ENCODE data around the gene YES1. TPM values are rescaled to one million over a fixed set of nuclear protein-coding genes. Genes with fewer than 3 reads are reported as not detected.

YES1 gene
- total RNA-seq, 4 donors from 2014 or later: 49.4 to 128 (median 96.0) TPM

GRCh38 chr18:849021-849420 is 37.0 kb upstream of the YES1 start:
- TF ChIP-seq, protein P1, sequence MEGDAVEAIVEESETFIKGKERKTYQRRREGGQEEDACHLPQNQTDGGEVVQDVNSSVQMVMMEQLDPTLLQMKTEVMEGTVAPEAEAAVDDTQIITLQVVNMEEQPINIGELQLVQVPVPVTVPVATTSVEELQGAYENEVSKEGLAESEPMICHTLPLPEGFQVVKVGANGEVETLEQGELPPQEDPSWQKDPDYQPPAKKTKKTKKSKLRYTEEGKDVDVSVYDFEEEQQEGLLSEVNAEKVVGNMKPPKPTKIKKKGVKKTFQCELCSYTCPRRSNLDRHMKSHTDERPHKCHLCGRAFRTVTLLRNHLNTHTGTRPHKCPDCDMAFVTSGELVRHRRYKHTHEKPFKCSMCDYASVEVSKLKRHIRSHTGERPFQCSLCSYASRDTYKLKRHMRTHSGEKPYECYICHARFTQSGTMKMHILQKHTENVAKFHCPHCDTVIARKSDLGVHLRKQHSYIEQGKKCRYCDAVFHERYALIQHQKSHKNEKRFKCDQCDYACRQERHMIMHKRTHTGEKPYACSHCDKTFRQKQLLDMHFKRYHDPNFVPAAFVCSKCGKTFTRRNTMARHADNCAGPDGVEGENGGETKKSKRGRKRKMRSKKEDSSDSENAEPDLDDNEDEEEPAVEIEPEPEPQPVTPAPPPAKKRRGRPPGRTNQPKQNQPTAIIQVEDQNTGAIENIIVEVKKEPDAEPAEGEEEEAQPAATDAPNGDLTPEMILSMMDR (IDR thresholded peaks at IDR 0.05): no peak
- no peak for TF ChIP-seq POLR2A (IDR thresholded peaks at IDR 0.05)
- no peak for TF ChIP-seq EP300 (IDR thresholded peaks at IDR 0.05; ENCODE audit: low read depth)
- no peak for TF ChIP-seq POLR2AphosphoS5 (IDR thresholded peaks at IDR 0.05)
- H3K4me3 ChIP-seq: no peak overlapping the region
- WGBS, 2 donors (ENCODE audit: low coverage in 1 of 2): 77 to 83% methylated on average over 1 to 4 of the region's 4 CpGs
- no peaks in the 10 kb centered on the region for H3K9me3 ChIP-seq
- no peaks in the 10 kb centered on the region for H3K36me3 ChIP-seq
- H3K4me1 ChIP-seq: peaks cover 0 to 19% (median 5%) of the 10 kb centered on the region in 4 donors
- H3K27me3 ChIP-seq: no peaks in the 10 kb centered on the region
- H3K27ac ChIP-seq: peak overlapping the region in 1 of 4 donors; percentile 71
- in situ Hi-C loops (cut with MboI; ENCODE audit: low pct_ligation_motif_present in 1 of 4, low pct_unique_long_range_greater_than_20kb in 1 of 4, low sequenced_read_pairs in 3 of 4): no loop called here
- intact Hi-C loops (cut with DNase I; ENCODE audit: low total_unique reads): no loop called here
- DNase-seq: no peak

- peak overlapping the region; percentile 39 to 76 (median 68) for H3K27ac ChIP-seq
- peaks cover 0 to 19% (median 5%) of the 10 kb centered on the region in 4 donors for H3K4me1 ChIP-seq
- H3K9me3 ChIP-seq: no peaks in the 10 kb centered on the region
- peak; percentile 80 for DNase-seq
- no peaks in the 10 kb centered on the region for H3K36me3 ChIP-seq
- H3K4me3 ChIP-seq: no peak overlapping the region
- 72 to 80% methylated on average over 1 to 8 of the region's 8 CpGs for WGBS, 2 donors (ENCODE audit: low coverage in 1 of 2)
- TF ChIP-seq EP300 (IDR thresholded peaks at IDR 0.05; ENCODE audit: low read depth) (no peak), POLR2AphosphoS5 (IDR thresholded peaks at IDR 0.05) (peak in 2 of 3 donors; percentile 36 to 40)
- no peaks in the 10 kb centered on the region for H3K27me3 ChIP-seq
- in situ Hi-C loops (cut with MboI; ENCODE audit: low pct_ligation_motif_present in 1 of 4, low pct_unique_long_range_greater_than_20kb in 1 of 4, low sequenced_read_pairs in 3 of 4) (no loop called here), intact Hi-C loops (cut with DNase I; ENCODE audit: low total_unique reads) (no loop called here)
These were observed 36.2 kb upstream of the YES1 start for GRCh38 chr18:848062-848861.

DNA sequence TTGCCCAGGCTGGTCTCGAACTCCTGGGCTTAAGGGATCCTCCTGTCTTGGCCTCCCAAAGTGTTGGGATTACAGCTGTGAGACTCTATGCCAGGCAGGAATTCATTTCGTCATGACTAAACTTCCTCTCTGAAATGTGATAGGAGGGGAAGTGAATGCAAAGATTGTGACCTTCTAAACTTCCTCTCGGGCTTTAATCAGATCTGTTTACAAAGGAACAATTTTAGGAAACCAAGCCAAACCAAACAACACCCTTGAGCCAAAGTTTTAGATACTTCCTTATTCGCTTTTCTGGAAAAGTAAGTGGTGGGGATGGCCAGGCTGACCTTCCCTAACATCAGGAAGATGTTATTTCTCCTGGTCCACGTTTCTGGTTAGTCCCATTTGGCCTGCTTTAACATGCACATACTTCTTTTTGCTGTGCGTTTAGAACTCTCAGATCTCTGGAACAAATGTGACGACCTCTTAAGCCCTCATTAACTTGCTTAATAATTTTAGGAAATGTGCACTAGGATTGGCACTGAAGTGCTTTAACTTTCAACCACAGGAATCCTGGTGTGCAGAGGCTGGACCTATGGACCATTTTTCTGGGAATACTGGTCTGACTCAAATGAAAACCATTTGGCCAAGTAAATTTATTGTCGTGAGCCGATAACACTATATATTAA is 33.2 kb upstream of the YES1 start:
- peak in 1 of 3 donors; percentile 15 for TF ChIP-seq POLR2AphosphoS5 (IDR thresholded peaks at IDR 0.05)
- TF ChIP-seq, protein P1 (IDR thresholded peaks at IDR 0.05): no peak
- H3K27ac ChIP-seq: peak overlapping the region in 1 of 4 donors; percentile 3
- WGBS, 2 donors (ENCODE audit: low coverage in 1 of 2): 31 to 49% methylated on average over 5 to 9 of the region's 9 CpGs
- no peaks in the 10 kb centered on the region for H3K27me3 ChIP-seq
- H3K4me3 ChIP-seq: no peak overlapping the region
- no peak for DNase-seq
- intact Hi-C loops (cut with DNase I; ENCODE audit: low total_unique reads) (no loop called here), in situ Hi-C loops (cut with MboI; ENCODE audit: low pct_ligation_motif_present in 1 of 4, low pct_unique_long_range_greater_than_20kb in 1 of 4, low sequenced_read_pairs in 3 of 4) (no loop called here)
- H3K9me3 ChIP-seq: no peaks in the 10 kb centered on the region
- peaks cover 0 to 19% (median 5%) of the 10 kb centered on the region in 4 donors for H3K4me1 ChIP-seq
- no peaks in the 10 kb centered on the region for H3K36me3 ChIP-seq

DNA sequence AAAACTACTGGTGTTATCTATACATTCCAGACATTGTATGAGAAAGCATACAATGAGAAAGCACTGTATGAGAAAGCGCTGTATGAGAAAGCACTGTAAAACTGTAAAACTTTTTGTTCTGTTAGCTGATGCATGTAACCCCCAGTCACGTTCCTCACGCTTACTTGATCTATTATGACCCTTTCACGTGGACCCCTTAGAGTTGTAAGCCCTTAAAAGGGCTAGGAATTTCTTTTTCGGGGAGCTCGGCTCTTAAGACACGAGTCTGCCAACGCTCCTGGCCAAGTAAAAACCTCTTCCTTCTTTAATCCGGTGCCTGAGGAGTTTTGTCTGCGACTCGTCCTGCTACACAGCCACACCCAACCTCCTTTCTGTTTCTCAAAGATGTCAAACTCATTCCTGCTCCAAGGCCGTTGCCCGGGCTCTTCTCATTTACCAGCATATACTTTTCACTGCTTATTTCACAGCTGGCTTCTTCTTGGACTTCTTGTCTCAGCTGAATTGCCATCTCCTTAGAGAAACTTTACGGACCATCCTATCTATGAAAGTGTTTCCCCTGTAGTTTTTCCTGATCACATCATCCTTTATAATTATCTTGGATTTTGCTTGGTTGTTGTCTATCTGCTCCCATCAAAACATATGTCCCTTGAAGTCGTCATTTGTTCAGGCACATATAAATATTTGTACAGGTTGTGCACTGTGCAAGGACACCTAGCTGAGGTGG is 29.8 kb upstream of the YES1 start:
- H3K27ac ChIP-seq: no peak overlapping the region
- H3K36me3 ChIP-seq: no peaks in the 10 kb centered on the region
- intact Hi-C loops (cut with DNase I; ENCODE audit: low total_unique reads): no loop called here
- DNase-seq: no peak
- TF ChIP-seq, protein P1 (IDR thresholded peaks at IDR 0.05): no peak
- TF ChIP-seq POLR2A (IDR thresholded peaks at IDR 0.05) (no peak), POLR2AphosphoS5 (IDR thresholded peaks at IDR 0.05) (no peak), EP300 (IDR thresholded peaks at IDR 0.05; ENCODE audit: low read depth) (no peak)
- in situ Hi-C loops (cut with MboI; ENCODE audit: low pct_ligation_motif_present in 1 of 4, low pct_unique_long_range_greater_than_20kb in 1 of 4, low sequenced_read_pairs in 3 of 4): no loop called here
- peaks cover 0 to 13% (median 3%) of the 10 kb centered on the region in 4 donors for H3K4me1 ChIP-seq
- no peak overlapping the region for H3K4me3 ChIP-seq
- H3K9me3 ChIP-seq: no peaks in the 10 kb centered on the region
- WGBS, 2 donors (ENCODE audit: low coverage in 1 of 2): 52 to 69% methylated on average over 3 to 15 of the region's 15 CpGs
- no peaks in the 10 kb centered on the region for H3K27me3 ChIP-seq

Measured in transverse colon (tissue), 4 donors.